IMR-90 (cell line): Measurements from ENCODE around the gene LEMD1.

Source experiments
- CEBPB ChIP-seq: IDR thresholded peaks from 2 replicates; pipeline ENCODE4 v1.6.1; 2012; ENCODE audit warnings: low read depth, low read length, improper control_type of control experiment
- FOS ChIP-seq: fragments of 150-350 bp; IDR thresholded peaks from 2 replicates; pipeline ENCODE4 v1.6.1; 2016; ENCODE audit warnings: low read depth, low read length
- MXI1 ChIP-seq: IDR thresholded peaks from 2 replicates; pipeline ENCODE4 v1.6.1; 2012; ENCODE audit warnings: low read depth, mild to moderate bottlenecking, low read length, moderate library complexity, borderline replicate concordance
- POLR2A ChIP-seq: IDR thresholded peaks from 2 replicates; pipeline ENCODE4 v1.6.1; 2012; ENCODE audit warnings: mild to moderate bottlenecking, low read depth, low read length
- RAD21 ChIP-seq: IDR thresholded peaks from 2 replicates; pipeline ENCODE4 v1.6.1; 2012; ENCODE audit warnings: low read length, improper control_type of control experiment
- RFX5 ChIP-seq: IDR thresholded peaks from 2 replicates; pipeline ENCODE4 v1.8.0; 2012; ENCODE audit warnings: low read depth, mild to moderate bottlenecking, low read length, moderate library complexity
- TF ChIP-seq, protein P1 (sequence below): conservative IDR thresholded peaks from 2 replicates; pipeline ENCODE4 v1.5.1; 2012; ENCODE audit warnings: mild to moderate bottlenecking, low read depth, low read length, improper control_type of control experiment

DNA sequence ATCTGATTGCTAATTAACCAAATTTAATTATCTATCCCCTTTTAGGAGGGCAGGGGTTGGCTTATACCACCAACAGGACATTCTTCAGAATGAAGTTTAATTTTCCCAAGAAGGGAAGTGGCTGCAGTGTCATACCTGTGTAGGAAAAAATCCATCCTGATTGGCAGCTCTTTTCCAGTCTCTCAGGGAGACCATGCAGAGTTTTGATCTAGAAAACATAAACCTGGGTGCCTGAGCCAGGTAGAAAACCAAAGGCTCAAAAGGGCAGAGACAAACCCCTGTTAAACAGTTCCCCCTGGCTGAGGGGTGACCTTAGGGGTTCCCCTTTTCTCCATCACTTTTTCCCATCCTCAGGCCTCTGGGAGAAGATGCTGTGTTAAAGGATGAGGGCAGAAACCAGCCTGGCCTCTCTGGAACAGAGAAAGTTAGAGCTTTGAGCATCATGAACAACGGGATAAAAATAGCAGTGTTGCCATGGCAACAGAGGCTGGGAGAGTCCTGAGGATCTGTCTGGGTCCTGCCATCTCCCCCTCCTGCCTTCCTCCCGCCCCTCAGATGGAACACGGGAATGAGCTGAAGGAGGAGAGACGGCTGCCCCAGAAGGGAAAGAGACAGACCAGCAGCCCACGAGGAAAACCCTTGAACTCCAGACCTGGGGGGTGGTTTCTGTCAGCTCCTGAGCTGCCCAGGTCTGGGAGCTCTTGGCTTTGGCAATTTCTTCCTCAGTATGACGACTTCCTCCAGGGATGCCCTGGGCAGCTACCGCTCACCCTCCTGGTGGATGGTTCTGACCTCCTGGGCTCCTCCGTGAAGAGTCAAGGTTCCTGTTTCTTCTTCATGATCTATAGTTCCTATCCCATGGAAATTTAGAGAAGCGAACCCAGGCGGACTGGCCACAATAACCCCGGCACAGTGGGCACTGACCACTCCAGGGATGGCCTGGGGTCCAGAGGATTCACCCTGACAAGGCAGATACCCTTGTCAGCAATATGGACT, 14.0 kb upstream of the LEMD1 start:
- no peak for TF ChIP-seq POLR2A
- TF ChIP-seq, protein P1, sequence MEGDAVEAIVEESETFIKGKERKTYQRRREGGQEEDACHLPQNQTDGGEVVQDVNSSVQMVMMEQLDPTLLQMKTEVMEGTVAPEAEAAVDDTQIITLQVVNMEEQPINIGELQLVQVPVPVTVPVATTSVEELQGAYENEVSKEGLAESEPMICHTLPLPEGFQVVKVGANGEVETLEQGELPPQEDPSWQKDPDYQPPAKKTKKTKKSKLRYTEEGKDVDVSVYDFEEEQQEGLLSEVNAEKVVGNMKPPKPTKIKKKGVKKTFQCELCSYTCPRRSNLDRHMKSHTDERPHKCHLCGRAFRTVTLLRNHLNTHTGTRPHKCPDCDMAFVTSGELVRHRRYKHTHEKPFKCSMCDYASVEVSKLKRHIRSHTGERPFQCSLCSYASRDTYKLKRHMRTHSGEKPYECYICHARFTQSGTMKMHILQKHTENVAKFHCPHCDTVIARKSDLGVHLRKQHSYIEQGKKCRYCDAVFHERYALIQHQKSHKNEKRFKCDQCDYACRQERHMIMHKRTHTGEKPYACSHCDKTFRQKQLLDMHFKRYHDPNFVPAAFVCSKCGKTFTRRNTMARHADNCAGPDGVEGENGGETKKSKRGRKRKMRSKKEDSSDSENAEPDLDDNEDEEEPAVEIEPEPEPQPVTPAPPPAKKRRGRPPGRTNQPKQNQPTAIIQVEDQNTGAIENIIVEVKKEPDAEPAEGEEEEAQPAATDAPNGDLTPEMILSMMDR, result no peak
- no peak for TF ChIP-seq FOS
- no peak for TF ChIP-seq RAD21
- no peak for TF ChIP-seq CEBPB
- no peak for TF ChIP-seq MXI1
- no peak for TF ChIP-seq RFX5
